ENCODE results near the gene RAPGEF2.

RAPGEF2 gene

GRCh38 chr4:159252491-159252890 lies 149.6 kb downstream of the RAPGEF2 start:
- TF ChIP-seq CTCF (conservative IDR thresholded peaks at IDR 0.05; ENCODE audit: low read depth, low read length): no peak
- DNase-seq (ENCODE audit: low read depth): peak; percentile 61
- no peak overlapping the region for H3K4me3 ChIP-seq (ENCODE audit: low read depth, low read length)

GRCh38 chr4:159256037-159256436 lies 153.2 kb downstream of the RAPGEF2 start:
- peak; percentile 32 for TF ChIP-seq CTCF (conservative IDR thresholded peaks at IDR 0.05; ENCODE audit: low read depth, low read length)
- no peak for DNase-seq (ENCODE audit: low read depth)
- no peak overlapping the region for H3K4me3 ChIP-seq (ENCODE audit: low read depth, low read length)

- TF ChIP-seq CTCF (conservative IDR thresholded peaks at IDR 0.05; ENCODE audit: low read depth, low read length): no peak
- H3K4me3 ChIP-seq (ENCODE audit: low read depth, low read length): no peak overlapping the region
- DNase-seq (ENCODE audit: low read depth): no peak
Measured at GRCh38 chr4:159258889-159259560, 156.1 kb downstream of the RAPGEF2 start.

- no peak for TF ChIP-seq CTCF (conservative IDR thresholded peaks at IDR 0.05; ENCODE audit: low read depth, low read length)
- H3K4me3 ChIP-seq (ENCODE audit: low read depth, low read length): no peak overlapping the region
- DNase-seq (ENCODE audit: low read depth): no peak
Measured at GRCh38 chr4:159264057-159264456, 161.2 kb downstream of the RAPGEF2 start.

- peak overlapping the region; percentile 22 for H3K4me3 ChIP-seq (ENCODE audit: low read depth, low read length)
- peak; percentile 23 for DNase-seq (ENCODE audit: low read depth)
- TF ChIP-seq CTCF (conservative IDR thresholded peaks at IDR 0.05; ENCODE audit: low read depth, low read length): no peak
Measured at GRCh38 chr4:159266981-159267868, 164.3 kb downstream of the RAPGEF2 start.

- H3K4me3 ChIP-seq (ENCODE audit: low read depth, low read length): no peak overlapping the region
- DNase-seq (ENCODE audit: low read depth): no peak
- TF ChIP-seq CTCF (conservative IDR thresholded peaks at IDR 0.05; ENCODE audit: low read depth, low read length): no peak
Measured at GRCh38 chr4:159267869-159268285, 165.0 kb downstream of the RAPGEF2 start.
